OCI-LY1 (cell line): Measurements from ENCODE around the gene DIAPH3.

ENCODE experiments used
- EZH2 ChIP-seq: fragments of 200-600 bp; sonication (generic), shearing (Covaris generic); IDR thresholded peaks from 2 replicates; pipeline ENCODE4 v1.8.0; 2017; ENCODE audit warnings: borderline replicate concordance, mixed run types, mild to moderate bottlenecking, antibody characterized with exemption, low read length, moderate library complexity, mixed read lengths
- TF ChIP-seq, protein P1 (sequence below): fragments of 200-600 bp; sonication (generic), shearing (Covaris generic); IDR thresholded peaks from 2 replicates; pipeline ENCODE4 v1.5.1; 2017; ENCODE audit warnings: mild to moderate bottlenecking, antibody characterized with exemption, low read length, moderate library complexity, mixed read lengths

DNA sequence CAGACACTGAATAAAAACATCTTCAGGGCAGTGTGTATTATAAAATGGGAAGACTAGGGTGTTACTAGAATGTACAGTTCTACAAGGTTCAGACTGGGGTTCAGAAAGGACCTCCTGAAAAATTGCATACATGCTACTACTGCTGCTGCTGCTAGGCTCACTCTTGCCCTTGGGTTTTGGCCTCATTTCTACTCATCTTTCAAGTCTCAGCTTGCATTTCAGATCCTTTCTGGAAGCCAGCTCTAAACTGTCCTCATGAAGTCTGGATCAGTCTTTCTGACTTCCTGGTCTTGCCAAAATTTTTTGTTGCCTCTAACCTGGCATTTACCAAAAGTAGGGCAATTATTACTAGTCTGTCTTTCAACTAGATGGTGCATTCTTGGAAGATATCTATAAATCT lies 393.3 kb downstream of the DIAPH3 start:
- TF ChIP-seq, protein P1, sequence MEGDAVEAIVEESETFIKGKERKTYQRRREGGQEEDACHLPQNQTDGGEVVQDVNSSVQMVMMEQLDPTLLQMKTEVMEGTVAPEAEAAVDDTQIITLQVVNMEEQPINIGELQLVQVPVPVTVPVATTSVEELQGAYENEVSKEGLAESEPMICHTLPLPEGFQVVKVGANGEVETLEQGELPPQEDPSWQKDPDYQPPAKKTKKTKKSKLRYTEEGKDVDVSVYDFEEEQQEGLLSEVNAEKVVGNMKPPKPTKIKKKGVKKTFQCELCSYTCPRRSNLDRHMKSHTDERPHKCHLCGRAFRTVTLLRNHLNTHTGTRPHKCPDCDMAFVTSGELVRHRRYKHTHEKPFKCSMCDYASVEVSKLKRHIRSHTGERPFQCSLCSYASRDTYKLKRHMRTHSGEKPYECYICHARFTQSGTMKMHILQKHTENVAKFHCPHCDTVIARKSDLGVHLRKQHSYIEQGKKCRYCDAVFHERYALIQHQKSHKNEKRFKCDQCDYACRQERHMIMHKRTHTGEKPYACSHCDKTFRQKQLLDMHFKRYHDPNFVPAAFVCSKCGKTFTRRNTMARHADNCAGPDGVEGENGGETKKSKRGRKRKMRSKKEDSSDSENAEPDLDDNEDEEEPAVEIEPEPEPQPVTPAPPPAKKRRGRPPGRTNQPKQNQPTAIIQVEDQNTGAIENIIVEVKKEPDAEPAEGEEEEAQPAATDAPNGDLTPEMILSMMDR: no peak
- no peak for TF ChIP-seq EZH2
